ENCODE measurements around the gene SPEM2. TPM values are rescaled to one million over a fixed set of nuclear protein-coding genes. Genes with fewer than 3 reads are reported as not detected.

SPEM2 gene
- total RNA-seq, 1 experiment from 2014 or later: not detected

- Histone ChIP-seq H3K23me2 (ENCODE audit: insufficient read length, low read depth, low read length, poor library complexity, severe bottlenecking) (no peaks in the 10 kb centered on the region), H4K20me1 (ENCODE audit: control insufficient read depth, insufficient read depth, insufficient read length) (no peaks in the 10 kb centered on the region), H3K56ac (ENCODE audit: insufficient read length, low read depth, low read length) (no peak overlapping the region), H2BK120ac (ENCODE audit: low read depth, low read length, poor library complexity, severe bottlenecking) (no peak overlapping the region), H2BK5ac (ENCODE audit: insufficient read length, low read length) (no peak overlapping the region), H3K23ac (ENCODE audit: insufficient read length, low read depth, low read length) (no peak overlapping the region), H4K91ac (ENCODE audit: insufficient read length, low read depth, low read length) (no peak overlapping the region), H2BK12ac (ENCODE audit: insufficient read length, low read depth, low read length) (no peak overlapping the region), H3K14ac (ENCODE audit: insufficient read depth, low read length) (no peak overlapping the region), H2AFZ (ENCODE audit: low read length) (no peak overlapping the region), H3T11ph (ENCODE audit: low read length) (no peak overlapping the region), H2BK15ac (ENCODE audit: low read depth, low read length) (no peak overlapping the region), H3K27me3 (ENCODE audit: insufficient read depth, low read length) (no peaks in the 10 kb centered on the region), H3K18ac (ENCODE audit: insufficient read length, low read depth, low read length) (no peak overlapping the region), H2AK5ac (ENCODE audit: insufficient read length, low read length) (no peak overlapping the region), H3K9ac (ENCODE audit: extremely low read depth, insufficient read length, low read length) (no peak overlapping the region), H2BK20ac (ENCODE audit: low read depth, low read length, poor library complexity, severe bottlenecking) (no peak overlapping the region), H3K27ac (ENCODE audit: insufficient read length, low read depth, low read length) (no peak overlapping the region), H3K4me2 (ENCODE audit: insufficient read depth, insufficient read length, low read length) (no peak overlapping the region), H4K8ac (replicated peaks; ENCODE audit: insufficient read length, low read depth, low read length) (no peak overlapping the region), H3K4me1 (ENCODE audit: insufficient read depth, low read length) (no peaks in the 10 kb centered on the region; the same call in 1 of the 2 replicates), H3K9me3 (ENCODE audit: control insufficient read depth, low read depth, low read length) (no peaks in the 10 kb centered on the region), H3K79me1 (ENCODE audit: insufficient read depth, low read depth, low read length, poor library complexity, severe bottlenecking) (no peaks in the 10 kb centered on the region), H3K79me2 (ENCODE audit: insufficient read depth, low read length) (no peaks in the 10 kb centered on the region), H3K4ac (ENCODE audit: low read depth, low read length) (no peak overlapping the region), H4K5ac (ENCODE audit: insufficient read length, low read depth, low read length) (no peak overlapping the region)
- Mint-ChIP-seq H3K4me1 (peaks cover 9 to 29% of the 10 kb centered on the region in 2 experiments), H3K27ac (no peak overlapping the region), H3K4me3 (no peak overlapping the region), H3K9me3 (peaks cover 0 to 2% of the 10 kb centered on the region in 2 experiments; a peak in 1 of 5 replicates), H3K36me3 (ENCODE audit: insufficient read depth in 1 of 3, low read depth in 3 of 3) (peaks cover 20 to 55% (median 41%) of the 10 kb centered on the region in 3 experiments), H3K27me3 (ENCODE audit: low read depth) (no peaks in the 10 kb centered on the region)
- no CpG with 5 or more reads among the region's 8 CpGs for WGBS (ENCODE audit: extremely low coverage, insufficient read length, low lambda C conversion rate)
- DNase-seq: no peak
- TF ChIP-seq, protein P1, sequence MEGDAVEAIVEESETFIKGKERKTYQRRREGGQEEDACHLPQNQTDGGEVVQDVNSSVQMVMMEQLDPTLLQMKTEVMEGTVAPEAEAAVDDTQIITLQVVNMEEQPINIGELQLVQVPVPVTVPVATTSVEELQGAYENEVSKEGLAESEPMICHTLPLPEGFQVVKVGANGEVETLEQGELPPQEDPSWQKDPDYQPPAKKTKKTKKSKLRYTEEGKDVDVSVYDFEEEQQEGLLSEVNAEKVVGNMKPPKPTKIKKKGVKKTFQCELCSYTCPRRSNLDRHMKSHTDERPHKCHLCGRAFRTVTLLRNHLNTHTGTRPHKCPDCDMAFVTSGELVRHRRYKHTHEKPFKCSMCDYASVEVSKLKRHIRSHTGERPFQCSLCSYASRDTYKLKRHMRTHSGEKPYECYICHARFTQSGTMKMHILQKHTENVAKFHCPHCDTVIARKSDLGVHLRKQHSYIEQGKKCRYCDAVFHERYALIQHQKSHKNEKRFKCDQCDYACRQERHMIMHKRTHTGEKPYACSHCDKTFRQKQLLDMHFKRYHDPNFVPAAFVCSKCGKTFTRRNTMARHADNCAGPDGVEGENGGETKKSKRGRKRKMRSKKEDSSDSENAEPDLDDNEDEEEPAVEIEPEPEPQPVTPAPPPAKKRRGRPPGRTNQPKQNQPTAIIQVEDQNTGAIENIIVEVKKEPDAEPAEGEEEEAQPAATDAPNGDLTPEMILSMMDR (conservative IDR thresholded peaks at IDR 0.05): no peak
Observed at GRCh38 chr17:7411427-7411750, 14.0 kb upstream of the SPEM2 start.
